IMR-90 (cell line): Measurements from ENCODE around the gene HADHA. TPM values are rescaled to one million over a fixed set of nuclear protein-coding genes. Genes with fewer than 3 reads are reported as not detected.

ENCODE experiments used
- ATAC-seq: fragments of 200-7000 bp; cut with Tn5 transposase; 2 replicates; pipeline ENCODE4 v1.9.1; 2020; ENCODE audit warnings: low read depth, mild to moderate bottlenecking, moderate library complexity
- BruUV-seq: library from RNA; stranded (reverse); fragments of 400-500 nt; replicated peaks from 2 replicates; lab custom pipeline; 2021; lab: Mats Ljungman, UMichigan
- CTCF ChIA-PET: fragments of 300-600 bp; formaldehyde crosslinking; extraction: SDS; loops from one replicate; lab custom pipeline; 2021; ENCODE audit warnings: antibody characterized with exemption; lab: Yijun Ruan, JAX
- POLR2A ChIA-PET: fragments of 300-600 bp; sonication (Branson Sonifier 250); formaldehyde crosslinking; loops from one replicate; lab custom pipeline; 2022; ENCODE audit warnings: antibody characterized with exemption; ENCODE audit not compliant: unreplicated experiment; lab: Charles Lee
- DNase-seq: peaks from one replicate; pipeline ENCODE4 v3.0.0; 2013
- H2AFZ ChIP-seq: replicated peaks from 2 replicates; pipeline ENCODE3; 2013; ENCODE audit warnings: low read length, mild to moderate bottlenecking; ENCODE audit not compliant: poor library complexity
- H2AK5ac ChIP-seq: 2 replicates; pipeline ENCODE4 v1.6.1; 2013; ENCODE audit warnings: low read depth, low read length, inconsistent platforms
- H2AK9ac ChIP-seq: replicated peaks from 2 replicates; pipeline ENCODE3; 2013; ENCODE audit warnings: mild to moderate bottlenecking, low read depth, low read length, moderate library complexity; ENCODE audit not compliant: poor library complexity
- H2BK120ac ChIP-seq: 2 replicates; pipeline ENCODE4 v1.6.1; 2013; ENCODE audit warnings: low read depth, low read length, inconsistent platforms
- H2BK15ac ChIP-seq: 3 replicates; pipeline ENCODE4 v1.6.1; 2013; ENCODE audit warnings: low read depth, low read length, inconsistent platforms
- H2BK20ac ChIP-seq: 2 replicates; pipeline ENCODE4 v1.6.1; 2013; ENCODE audit warnings: low read depth, mild to moderate bottlenecking, inconsistent platforms, low read length, moderate library complexity
- H2BK5ac ChIP-seq: 2 replicates; pipeline ENCODE4 v1.6.1; 2013; ENCODE audit warnings: mild to moderate bottlenecking, low read depth, low read length, inconsistent platforms; ENCODE audit not compliant: poor library complexity, severe bottlenecking
- H3K14ac ChIP-seq: replicated peaks from 2 replicates; pipeline ENCODE4 v1.6.1; 2013; ENCODE audit warnings: low read depth, low read length, inconsistent platforms
- H3K18ac ChIP-seq: 2 replicates; pipeline ENCODE4 v1.6.1; 2013; ENCODE audit warnings: low read depth, low read length, control low read depth
- H3K23ac ChIP-seq: 2 replicates; pipeline ENCODE4 v1.6.1; 2013; ENCODE audit warnings: low read depth, low read length, inconsistent platforms
- H3K27ac ChIP-seq: 2 replicates; pipeline ENCODE4 v1.5.1; 2013; ENCODE audit warnings: mild to moderate bottlenecking, control low read depth, low read length; ENCODE audit not compliant: insufficient read depth
- H3K27me3 ChIP-seq: 2 replicates; pipeline ENCODE4 v1.6.1; 2013; ENCODE audit warnings: low read length; ENCODE audit not compliant: control insufficient read depth, insufficient read depth
- H3K36me3 ChIP-seq: 2 replicates; pipeline ENCODE4 v1.6.1; 2013; ENCODE audit warnings: low read length, mixed read lengths; ENCODE audit not compliant: control insufficient read depth, insufficient read depth
- H3K4ac ChIP-seq: 2 replicates; pipeline ENCODE4 v1.6.1; 2013; ENCODE audit warnings: low read depth, low read length, inconsistent platforms
- H3K4me1 ChIP-seq: 2 replicates; pipeline ENCODE4 v1.6.1; 2013; ENCODE audit warnings: low read length, mixed read lengths; ENCODE audit not compliant: control insufficient read depth, insufficient read depth
- H3K4me2 ChIP-seq: 2 replicates; pipeline ENCODE4 v1.6.1; 2013; ENCODE audit warnings: low read depth, mild to moderate bottlenecking, control low read depth, low read length, moderate library complexity
- H3K4me3 ChIP-seq: 2 replicates; pipeline ENCODE4 v1.5.1; 2013; ENCODE audit warnings: low read depth, mild to moderate bottlenecking, control low read depth, low read length, moderate library complexity; ENCODE audit not compliant: insufficient read depth
- H3K56ac ChIP-seq: 2 replicates; pipeline ENCODE4 v1.6.1; 2013; ENCODE audit warnings: low read length, inconsistent platforms; ENCODE audit not compliant: insufficient read depth; ENCODE audit errors: extremely low read depth
- H3K79me1 ChIP-seq, 2 experiments: 2 replicates each; pipeline ENCODE4 v1.6.1; 2013; ENCODE audit warnings: low read length in 2 of 2, inconsistent platforms in 1 of 2, low read depth in 1 of 2
- H3K9ac ChIP-seq: 2 replicates; pipeline ENCODE4 v1.6.1; 2013; ENCODE audit warnings: low read depth, low read length, control low read depth
- H3K9me1 ChIP-seq: 2 replicates; pipeline ENCODE4 v1.6.1; 2013; ENCODE audit warnings: low read length, inconsistent platforms; ENCODE audit not compliant: insufficient read depth
- H3K9me3 ChIP-seq: 2 replicates; pipeline ENCODE4 v1.6.1; 2013; ENCODE audit warnings: low read length; ENCODE audit not compliant: control insufficient read depth, insufficient read depth
- H4K20me1 ChIP-seq: 2 replicates; pipeline ENCODE4 v1.6.1; 2013; ENCODE audit warnings: low read length, inconsistent platforms; ENCODE audit not compliant: insufficient read depth
- H4K5ac ChIP-seq: 2 replicates; pipeline ENCODE4 v1.6.1; 2013; ENCODE audit warnings: mild to moderate bottlenecking, low read depth, low read length, control low read depth
- H4K8ac ChIP-seq, 2 experiments: 2 replicates each; pipeline ENCODE4 v1.6.1; 2013; ENCODE audit warnings: low read depth in 2 of 2, low read length in 2 of 2, control low read depth in 1 of 2, inconsistent platforms in 1 of 2
- H4K91ac ChIP-seq: 2 replicates; pipeline ENCODE4 v1.6.1; 2013; ENCODE audit warnings: low read depth, low read length, inconsistent platforms; ENCODE audit not compliant: insufficient read depth
- BHLHE40 ChIP-seq: fragments of 150-350 bp; IDR thresholded peaks from 2 replicates; pipeline ENCODE4 v1.6.1; 2016; ENCODE audit warnings: mild to moderate bottlenecking, low read depth, low read length
- CEBPB ChIP-seq: IDR thresholded peaks from 2 replicates; pipeline ENCODE4 v1.6.1; 2012; ENCODE audit warnings: low read depth, low read length, improper control_type of control experiment
- CHD1 ChIP-seq: IDR thresholded peaks from 2 replicates; pipeline ENCODE4 v1.6.1; 2012; ENCODE audit warnings: low read depth, low read length, improper control_type of control experiment
- CTCF ChIP-seq: conservative IDR thresholded peaks from 2 replicates; pipeline ENCODE4 v1.5.1; 2012; ENCODE audit warnings: mild to moderate bottlenecking, low read depth, low read length, improper control_type of control experiment
- FOS ChIP-seq: fragments of 150-350 bp; IDR thresholded peaks from 2 replicates; pipeline ENCODE4 v1.6.1; 2016; ENCODE audit warnings: low read depth, low read length
- MAFK ChIP-seq: IDR thresholded peaks from 2 replicates; pipeline ENCODE4 v1.6.1; 2012; ENCODE audit warnings: low read depth, low read length, improper control_type of control experiment
- MAZ ChIP-seq: IDR thresholded peaks from 2 replicates; pipeline ENCODE4 v1.6.1; 2012; ENCODE audit warnings: low read depth, mild to moderate bottlenecking, low read length, improper control_type of control experiment, moderate library complexity, borderline replicate concordance
- MXI1 ChIP-seq: IDR thresholded peaks from 2 replicates; pipeline ENCODE4 v1.6.1; 2012; ENCODE audit warnings: low read depth, mild to moderate bottlenecking, low read length, moderate library complexity, borderline replicate concordance
- NFE2L2 ChIP-seq: fragments of 150-350 bp; IDR thresholded peaks from 2 replicates; pipeline ENCODE4 v1.6.1; 2016; ENCODE audit warnings: low read depth, mild to moderate bottlenecking, low read length
- POLR2A ChIP-seq: IDR thresholded peaks from 2 replicates; pipeline ENCODE4 v1.6.1; 2012; ENCODE audit warnings: mild to moderate bottlenecking, low read depth, low read length
- RAD21 ChIP-seq: IDR thresholded peaks from 2 replicates; pipeline ENCODE4 v1.6.1; 2012; ENCODE audit warnings: low read length, improper control_type of control experiment
- RCOR1 ChIP-seq: IDR thresholded peaks from 2 replicates; pipeline ENCODE4 v1.6.1; 2012; ENCODE audit warnings: mild to moderate bottlenecking, low read length, improper control_type of control experiment; ENCODE audit not compliant: insufficient replicate concordance
- RFX5 ChIP-seq: IDR thresholded peaks from 2 replicates; pipeline ENCODE4 v1.8.0; 2012; ENCODE audit warnings: low read depth, mild to moderate bottlenecking, low read length, moderate library complexity
- SMC3 ChIP-seq: fragments of 150-350 bp; IDR thresholded peaks from 2 replicates; pipeline ENCODE4 v1.6.1; 2016; ENCODE audit warnings: low read depth, mild to moderate bottlenecking, antibody characterized with exemption, low read length, moderate library complexity
- USF2 ChIP-seq: fragments of 150-350 bp; IDR thresholded peaks from 2 replicates; pipeline ENCODE4 v1.6.1; 2017; ENCODE audit warnings: mild to moderate bottlenecking, antibody characterized with exemption, low read length, low read depth
- WGBS, 2 experiments: methylation state at CpG; one replicate each; pipeline versions ENCODE4 v1.1.5 to v1.1.7; 2013; ENCODE audit warnings: missing lambda C conversion rate in 2 of 2; ENCODE audit not compliant: insufficient read length in 1 of 2; ENCODE audit errors: extremely low coverage in 2 of 2; 5-methylcytosine and 5-hydroxymethylcytosine counted together
- dilution Hi-C: fragments of 300-500 bp; cut with HindIII; formaldehyde crosslinking; loops from one replicate; pipeline ENCODE4 v1.14.3; 2018; ENCODE audit warnings: low sequenced_read_pairs; ENCODE audit not compliant: unreplicated experiment
- in situ Hi-C: fragments of 300-500 bp; cut with MboI; formaldehyde crosslinking; loops from 3 replicates; pipeline ENCODE4 v1.14.3; 2019; ENCODE audit warnings: low sequenced_read_pairs, inconsistent platforms, mixed read lengths
- intact Hi-C: fragments of 100-400 bp; cut with micrococcal nuclease; formaldehyde crosslinking; loops from 2 replicates; pipeline ENCODE4 v1.10.0; 2022
- polyA plus RNA-seq, 3 experiments: library from polyadenylated mRNA; depleted of rRNA; stranded (reverse); fragments of >200 nt; gene quantifications; 2 replicates each; pipeline ENCODE4 v1.2.3, GENCODE V29; 2012; ENCODE audit warnings: low replicate concordance in 1 of 3
- total RNA-seq: library from RNA; depleted of rRNA; stranded (reverse); fragments of >200 nt; gene quantifications from 2 replicates; pipeline ENCODE4 v1.2.3, GENCODE V29; 2012

The HADHA gene
- total and polyA plus RNA-seq, 2 of the 4 experiments (the other 2 are of a cell fraction), result 52.7 to 111 TPM

- Histone ChIP-seq H3K4me1 (no peaks in the 10 kb centered on the region), H3K9ac (no peak overlapping the region), H3K4me3 (no peak overlapping the region), H4K5ac (no peak overlapping the region), H2AK5ac (no peak overlapping the region), H4K8ac (no peak overlapping the region), H3K4me2 (no peak overlapping the region), H4K91ac (no peak overlapping the region), H3K27me3 (peaks cover 37% of the 10 kb centered on the region), H3K36me3 (no peaks in the 10 kb centered on the region), H3K56ac (no peak overlapping the region), H2BK15ac (no peak overlapping the region), H4K20me1 (no peaks in the 10 kb centered on the region), H3K9me3 (no peaks in the 10 kb centered on the region; the same call in 1 of the 2 replicates), H3K4ac (no peak overlapping the region), H2BK5ac (no peak overlapping the region), H3K9me1 (no peaks in the 10 kb centered on the region), H2AK9ac (no peak overlapping the region), H3K27ac (no peak overlapping the region), H2AFZ (no peak overlapping the region), H2BK120ac (no peak overlapping the region), H3K14ac (no peak overlapping the region), H3K79me1 (no peaks in the 10 kb centered on the region), H2BK20ac (no peak overlapping the region), H3K18ac (no peak overlapping the region), H3K23ac (no peak overlapping the region)
- dilution Hi-C loops (no loop called here), intact Hi-C loops (no loop called here), in situ Hi-C loops (no loop called here)
- ChIA-PET CTCF (no interaction called here), POLR2A (no interaction called here)
- BruUV-seq, result no TSS peak
- TF ChIP-seq RCOR1 (no peak), MXI1 (no peak), POLR2A (no peak), FOS (no peak), MAZ (no peak), CEBPB (no peak), MAFK (no peak), RFX5 (no peak), SMC3 (no peak), RAD21 (no peak), BHLHE40 (no peak), NFE2L2 (no peak), CHD1 (no peak), CTCF (no peak), USF2 (no peak)
- DNase-seq, result no peak
- WGBS, 2 experiments, result no CpG with 5 or more reads among the region's 4 CpGs
- no peak for ATAC-seq
Observed at GRCh38 chr2:26168785-26169184, 75.6 kb downstream of the HADHA start.
